IMR-90 (cell line): ENCODE data around the gene NRP2. TPM values are rescaled to one million over a fixed set of nuclear protein-coding genes. Genes with fewer than 3 reads are reported as not detected.

Source experiments
- ATAC-seq: fragments of 200-7000 bp; cut with Tn5 transposase; 2 replicates; pipeline ENCODE4 v1.9.1; 2020; ENCODE audit warnings: low read depth, mild to moderate bottlenecking, moderate library complexity
- BruUV-seq: library from RNA; stranded (reverse); fragments of 400-500 nt; replicated peaks from 2 replicates; lab custom pipeline; 2021; lab: Mats Ljungman, UMichigan
- CTCF ChIA-PET: fragments of 300-600 bp; formaldehyde crosslinking; extraction: SDS; loops from one replicate; lab custom pipeline; 2021; ENCODE audit warnings: antibody characterized with exemption; lab: Yijun Ruan, JAX
- POLR2A ChIA-PET: fragments of 300-600 bp; sonication (Branson Sonifier 250); formaldehyde crosslinking; loops from one replicate; lab custom pipeline; 2022; ENCODE audit warnings: antibody characterized with exemption; ENCODE audit not compliant: unreplicated experiment; lab: Charles Lee
- DNase-seq: peaks from one replicate; pipeline ENCODE4 v3.0.0; 2013
- H2AFZ ChIP-seq: replicated peaks from 2 replicates; pipeline ENCODE3; 2013; ENCODE audit warnings: low read length, mild to moderate bottlenecking; ENCODE audit not compliant: poor library complexity
- H2AK5ac ChIP-seq: 2 replicates; pipeline ENCODE4 v1.6.1; 2013; ENCODE audit warnings: low read depth, low read length, inconsistent platforms
- H2AK9ac ChIP-seq: replicated peaks from 2 replicates; pipeline ENCODE3; 2013; ENCODE audit warnings: mild to moderate bottlenecking, low read depth, low read length, moderate library complexity; ENCODE audit not compliant: poor library complexity
- H2BK120ac ChIP-seq: 2 replicates; pipeline ENCODE4 v1.6.1; 2013; ENCODE audit warnings: low read depth, low read length, inconsistent platforms
- H2BK15ac ChIP-seq: 3 replicates; pipeline ENCODE4 v1.6.1; 2013; ENCODE audit warnings: low read depth, low read length, inconsistent platforms
- H2BK20ac ChIP-seq: 2 replicates; pipeline ENCODE4 v1.6.1; 2013; ENCODE audit warnings: low read depth, mild to moderate bottlenecking, inconsistent platforms, low read length, moderate library complexity
- H2BK5ac ChIP-seq: 2 replicates; pipeline ENCODE4 v1.6.1; 2013; ENCODE audit warnings: mild to moderate bottlenecking, low read depth, low read length, inconsistent platforms; ENCODE audit not compliant: poor library complexity, severe bottlenecking
- H3K14ac ChIP-seq: replicated peaks from 2 replicates; pipeline ENCODE4 v1.6.1; 2013; ENCODE audit warnings: low read depth, low read length, inconsistent platforms
- H3K18ac ChIP-seq: 2 replicates; pipeline ENCODE4 v1.6.1; 2013; ENCODE audit warnings: low read depth, low read length, control low read depth
- H3K23ac ChIP-seq: 2 replicates; pipeline ENCODE4 v1.6.1; 2013; ENCODE audit warnings: low read depth, low read length, inconsistent platforms
- H3K27ac ChIP-seq: 2 replicates; pipeline ENCODE4 v1.5.1; 2013; ENCODE audit warnings: mild to moderate bottlenecking, control low read depth, low read length; ENCODE audit not compliant: insufficient read depth
- H3K27me3 ChIP-seq: 2 replicates; pipeline ENCODE4 v1.6.1; 2013; ENCODE audit warnings: low read length; ENCODE audit not compliant: control insufficient read depth, insufficient read depth
- H3K36me3 ChIP-seq: 2 replicates; pipeline ENCODE4 v1.6.1; 2013; ENCODE audit warnings: low read length, mixed read lengths; ENCODE audit not compliant: control insufficient read depth, insufficient read depth
- H3K4ac ChIP-seq: 2 replicates; pipeline ENCODE4 v1.6.1; 2013; ENCODE audit warnings: low read depth, low read length, inconsistent platforms
- H3K4me1 ChIP-seq: 2 replicates; pipeline ENCODE4 v1.6.1; 2013; ENCODE audit warnings: low read length, mixed read lengths; ENCODE audit not compliant: control insufficient read depth, insufficient read depth
- H3K4me2 ChIP-seq: 2 replicates; pipeline ENCODE4 v1.6.1; 2013; ENCODE audit warnings: low read depth, mild to moderate bottlenecking, control low read depth, low read length, moderate library complexity
- H3K4me3 ChIP-seq: 2 replicates; pipeline ENCODE4 v1.5.1; 2013; ENCODE audit warnings: low read depth, mild to moderate bottlenecking, control low read depth, low read length, moderate library complexity; ENCODE audit not compliant: insufficient read depth
- H3K56ac ChIP-seq: 2 replicates; pipeline ENCODE4 v1.6.1; 2013; ENCODE audit warnings: low read length, inconsistent platforms; ENCODE audit not compliant: insufficient read depth; ENCODE audit errors: extremely low read depth
- H3K79me1 ChIP-seq, 2 experiments: 2 replicates each; pipeline ENCODE4 v1.6.1; 2013; ENCODE audit warnings: low read length in 2 of 2, inconsistent platforms in 1 of 2, low read depth in 1 of 2
- H3K9ac ChIP-seq: 2 replicates; pipeline ENCODE4 v1.6.1; 2013; ENCODE audit warnings: low read depth, low read length, control low read depth
- H3K9me1 ChIP-seq: 2 replicates; pipeline ENCODE4 v1.6.1; 2013; ENCODE audit warnings: low read length, inconsistent platforms; ENCODE audit not compliant: insufficient read depth
- H3K9me3 ChIP-seq: 2 replicates; pipeline ENCODE4 v1.6.1; 2013; ENCODE audit warnings: low read length; ENCODE audit not compliant: control insufficient read depth, insufficient read depth
- H4K20me1 ChIP-seq: 2 replicates; pipeline ENCODE4 v1.6.1; 2013; ENCODE audit warnings: low read length, inconsistent platforms; ENCODE audit not compliant: insufficient read depth
- H4K5ac ChIP-seq: 2 replicates; pipeline ENCODE4 v1.6.1; 2013; ENCODE audit warnings: mild to moderate bottlenecking, low read depth, low read length, control low read depth
- H4K8ac ChIP-seq, 2 experiments: 2 replicates each; pipeline ENCODE4 v1.6.1; 2013; ENCODE audit warnings: low read depth in 2 of 2, low read length in 2 of 2, control low read depth in 1 of 2, inconsistent platforms in 1 of 2
- H4K91ac ChIP-seq: 2 replicates; pipeline ENCODE4 v1.6.1; 2013; ENCODE audit warnings: low read depth, low read length, inconsistent platforms; ENCODE audit not compliant: insufficient read depth
- CEBPB ChIP-seq: IDR thresholded peaks from 2 replicates; pipeline ENCODE4 v1.6.1; 2012; ENCODE audit warnings: low read depth, low read length, improper control_type of control experiment
- CTCF ChIP-seq: conservative IDR thresholded peaks from 2 replicates; pipeline ENCODE4 v1.5.1; 2012; ENCODE audit warnings: mild to moderate bottlenecking, low read depth, low read length, improper control_type of control experiment
- USF2 ChIP-seq: fragments of 150-350 bp; IDR thresholded peaks from 2 replicates; pipeline ENCODE4 v1.6.1; 2017; ENCODE audit warnings: mild to moderate bottlenecking, antibody characterized with exemption, low read length, low read depth
- WGBS, 2 experiments: methylation state at CpG; one replicate each; pipeline versions ENCODE4 v1.1.5 to v1.1.7; 2013; ENCODE audit warnings: missing lambda C conversion rate in 2 of 2; ENCODE audit not compliant: insufficient read length in 1 of 2; ENCODE audit errors: extremely low coverage in 2 of 2; 5-methylcytosine and 5-hydroxymethylcytosine counted together
- dilution Hi-C: fragments of 300-500 bp; cut with HindIII; formaldehyde crosslinking; loops from one replicate; pipeline ENCODE4 v1.14.3; 2018; ENCODE audit warnings: low sequenced_read_pairs; ENCODE audit not compliant: unreplicated experiment
- in situ Hi-C: fragments of 300-500 bp; cut with MboI; formaldehyde crosslinking; loops from 3 replicates; pipeline ENCODE4 v1.14.3; 2019; ENCODE audit warnings: low sequenced_read_pairs, inconsistent platforms, mixed read lengths
- intact Hi-C: fragments of 100-400 bp; cut with micrococcal nuclease; formaldehyde crosslinking; loops from 2 replicates; pipeline ENCODE4 v1.10.0; 2022
- polyA plus RNA-seq, 3 experiments: library from polyadenylated mRNA; depleted of rRNA; stranded (reverse); fragments of >200 nt; gene quantifications; 2 replicates each; pipeline ENCODE4 v1.2.3, GENCODE V29; 2012; ENCODE audit warnings: low replicate concordance in 1 of 3
- total RNA-seq: library from RNA; depleted of rRNA; stranded (reverse); fragments of >200 nt; gene quantifications from 2 replicates; pipeline ENCODE4 v1.2.3, GENCODE V29; 2012

NRP2 gene
- total and polyA plus RNA-seq, 2 of the 4 experiments (the other 2 are of a cell fraction), result 46.4 to 51.3 TPM

GRCh38 chr2:205703471-205704126 lies 21.3 kb downstream of the NRP2 start (continued):
- no peak for TF ChIP-seq USF2

- intact Hi-C loops, result no loop called here
- peak overlapping the region; percentile 79 for H3K4ac ChIP-seq
- POLR2A ChIA-PET, result no interaction called here
Observed at GRCh38 chr2:205704127-205704741, 21.9 kb downstream of the NRP2 start.

More at GRCh38 chr2:205704127-205704741, 21.9 kb downstream of the NRP2 start:
- peak overlapping the region in 1 of 2 experiments; percentile 32; a peak in 3 of 4 replicates for H4K8ac ChIP-seq
- BruUV-seq, result no TSS peak
- H2BK5ac ChIP-seq, result peak overlapping the region; percentile 62
- in situ Hi-C loops, result no loop called here
- peaks cover 14% of the 10 kb centered on the region for H3K36me3 ChIP-seq
- peak overlapping the region; percentile 53 for H2BK20ac ChIP-seq
- peak overlapping the region; percentile 72; the same call in 1 of the 3 replicates for H2BK15ac ChIP-seq
- H2AK9ac ChIP-seq, result peak overlapping the region; percentile 52
- H3K23ac ChIP-seq, result peak overlapping the region; percentile 63; the same call in 1 of the 2 replicates
- DNase-seq (peak; percentile 43), ATAC-seq (no peak)
- peak overlapping the region; percentile 79 for H4K91ac ChIP-seq
- H3K27ac ChIP-seq, result peak overlapping the region; percentile 25; the same call in 1 of the 2 replicates
- peaks cover 53% of the 10 kb centered on the region for H3K4me1 ChIP-seq
- dilution Hi-C loops, result no loop called here
- H3K14ac ChIP-seq, result peak overlapping the region; percentile 73; the same call in 1 of the 2 replicates
- no peaks in the 10 kb centered on the region for H3K9me3 ChIP-seq
- peaks cover 47% of the 10 kb centered on the region for H3K9me1 ChIP-seq
- H3K79me1 ChIP-seq, result peaks cover 25 to 70% of the 10 kb centered on the region in 2 experiments; a peak in 3 of 4 replicates
- no CpG with 5 or more reads among the region's 9 CpGs for WGBS, 2 experiments
- H3K27me3 ChIP-seq, result no peaks in the 10 kb centered on the region
- H3K4me2 ChIP-seq, result no peak overlapping the region
- no peak overlapping the region for H3K18ac ChIP-seq
- H3K9ac ChIP-seq, result no peak overlapping the region
- no peak overlapping the region for H3K4me3 ChIP-seq
- peak overlapping the region; percentile 1 for H2AFZ ChIP-seq
- CTCF ChIA-PET, result no interaction called here
- TF ChIP-seq CTCF (no peak), CEBPB (0 out of 2 replicates have a peak, but pooled peaks have one; percentile 2)
- peak overlapping the region; percentile 88 for H2AK5ac ChIP-seq
- H2BK120ac ChIP-seq, result peak overlapping the region; percentile 64
- H3K56ac ChIP-seq, result no peak overlapping the region
- peak overlapping the region; percentile 35; the same call in 1 of the 2 replicates for H4K5ac ChIP-seq
- peaks cover 3% of the 10 kb centered on the region; the same call in 1 of the 2 replicates for H4K20me1 ChIP-seq
